Neural cell (in vitro differentiated cells): Measurements from ENCODE around the gene LCE6A.

ENCODE experiments used
- EP300 ChIP-seq: fragments of 450-650 bp; conservative IDR thresholded peaks from 2 replicates; pipeline ENCODE4 v1.6.1; 2014; ENCODE audit warnings: antibody characterized with exemption, mild to moderate bottlenecking, moderate library complexity; ENCODE audit not compliant: poor library complexity, severe bottlenecking
- EZH2 ChIP-seq: fragments of 200-600, 300-800 bp; shearing (Covaris generic), sonication (generic); IDR thresholded peaks from 2 replicates; pipeline ENCODE4 v1.6.1; 2014; ENCODE audit warnings: antibody characterized with exemption, low read length, borderline replicate concordance, mild to moderate bottlenecking; ENCODE audit not compliant: insufficient read depth, poor library complexity, severe bottlenecking
- MXI1 ChIP-seq: fragments of 450-650 bp; conservative IDR thresholded peaks from 2 replicates; pipeline ENCODE4 v1.6.1; 2014; ENCODE audit warnings: antibody characterized with exemption, mild to moderate bottlenecking; ENCODE audit not compliant: poor library complexity, severe bottlenecking
- POLR2AphosphoS5 ChIP-seq: IDR thresholded peaks from 2 replicates; pipeline ENCODE4 v1.6.1; 2012
- RAD21 ChIP-seq: fragments of 450-650 bp; conservative IDR thresholded peaks from 2 replicates; pipeline ENCODE4 v1.6.1; 2014; ENCODE audit warnings: antibody characterized with exemption, mild to moderate bottlenecking, moderate library complexity
- SMC3 ChIP-seq: fragments of 450-650 bp; conservative IDR thresholded peaks from 2 replicates; pipeline ENCODE4 v1.6.1; 2014; ENCODE audit warnings: antibody characterized with exemption, mild to moderate bottlenecking, moderate library complexity; ENCODE audit not compliant: poor library complexity
- TF ChIP-seq, protein P1 (sequence below): fragments of 450-650 bp; IDR thresholded peaks from 2 replicates; pipeline ENCODE4 v1.5.1; 2014; ENCODE audit warnings: antibody characterized with exemption, mild to moderate bottlenecking, moderate library complexity; ENCODE audit not compliant: poor library complexity, severe bottlenecking

DNA sequence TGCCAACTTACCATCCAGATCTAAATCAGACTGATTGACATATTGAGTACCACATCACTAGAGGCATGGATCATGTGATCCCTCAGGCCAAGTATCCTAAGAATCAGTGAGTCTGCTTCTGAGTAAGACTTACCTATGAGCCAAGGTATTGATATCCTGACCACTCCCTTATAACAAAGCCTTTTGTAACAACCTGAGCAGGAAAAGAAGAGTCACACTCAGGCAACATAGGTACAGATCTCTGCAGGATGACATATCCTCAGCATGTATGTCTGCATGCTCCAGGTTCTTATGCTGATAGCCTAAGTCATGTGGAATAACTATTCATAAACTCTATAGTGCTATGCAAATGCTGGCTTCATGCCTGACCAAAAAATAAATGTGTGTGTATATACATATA lies 17.7 kb upstream of the LCE6A start:
- TF ChIP-seq EZH2, result no peak
- TF ChIP-seq POLR2AphosphoS5, result no peak
- TF ChIP-seq, protein P1, sequence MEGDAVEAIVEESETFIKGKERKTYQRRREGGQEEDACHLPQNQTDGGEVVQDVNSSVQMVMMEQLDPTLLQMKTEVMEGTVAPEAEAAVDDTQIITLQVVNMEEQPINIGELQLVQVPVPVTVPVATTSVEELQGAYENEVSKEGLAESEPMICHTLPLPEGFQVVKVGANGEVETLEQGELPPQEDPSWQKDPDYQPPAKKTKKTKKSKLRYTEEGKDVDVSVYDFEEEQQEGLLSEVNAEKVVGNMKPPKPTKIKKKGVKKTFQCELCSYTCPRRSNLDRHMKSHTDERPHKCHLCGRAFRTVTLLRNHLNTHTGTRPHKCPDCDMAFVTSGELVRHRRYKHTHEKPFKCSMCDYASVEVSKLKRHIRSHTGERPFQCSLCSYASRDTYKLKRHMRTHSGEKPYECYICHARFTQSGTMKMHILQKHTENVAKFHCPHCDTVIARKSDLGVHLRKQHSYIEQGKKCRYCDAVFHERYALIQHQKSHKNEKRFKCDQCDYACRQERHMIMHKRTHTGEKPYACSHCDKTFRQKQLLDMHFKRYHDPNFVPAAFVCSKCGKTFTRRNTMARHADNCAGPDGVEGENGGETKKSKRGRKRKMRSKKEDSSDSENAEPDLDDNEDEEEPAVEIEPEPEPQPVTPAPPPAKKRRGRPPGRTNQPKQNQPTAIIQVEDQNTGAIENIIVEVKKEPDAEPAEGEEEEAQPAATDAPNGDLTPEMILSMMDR, result no peak
- TF ChIP-seq MXI1, result no peak
- no peak for TF ChIP-seq SMC3
- no peak for TF ChIP-seq EP300
- no peak for TF ChIP-seq RAD21
